ENCODE measurements around the gene PPIB.
"Not testable (repeated sequence)": the region's sequence is repeated elsewhere in the genome, so short reads cannot be mapped to it uniquely, and the experiment has no call there.

Gene PPIB

DNA sequence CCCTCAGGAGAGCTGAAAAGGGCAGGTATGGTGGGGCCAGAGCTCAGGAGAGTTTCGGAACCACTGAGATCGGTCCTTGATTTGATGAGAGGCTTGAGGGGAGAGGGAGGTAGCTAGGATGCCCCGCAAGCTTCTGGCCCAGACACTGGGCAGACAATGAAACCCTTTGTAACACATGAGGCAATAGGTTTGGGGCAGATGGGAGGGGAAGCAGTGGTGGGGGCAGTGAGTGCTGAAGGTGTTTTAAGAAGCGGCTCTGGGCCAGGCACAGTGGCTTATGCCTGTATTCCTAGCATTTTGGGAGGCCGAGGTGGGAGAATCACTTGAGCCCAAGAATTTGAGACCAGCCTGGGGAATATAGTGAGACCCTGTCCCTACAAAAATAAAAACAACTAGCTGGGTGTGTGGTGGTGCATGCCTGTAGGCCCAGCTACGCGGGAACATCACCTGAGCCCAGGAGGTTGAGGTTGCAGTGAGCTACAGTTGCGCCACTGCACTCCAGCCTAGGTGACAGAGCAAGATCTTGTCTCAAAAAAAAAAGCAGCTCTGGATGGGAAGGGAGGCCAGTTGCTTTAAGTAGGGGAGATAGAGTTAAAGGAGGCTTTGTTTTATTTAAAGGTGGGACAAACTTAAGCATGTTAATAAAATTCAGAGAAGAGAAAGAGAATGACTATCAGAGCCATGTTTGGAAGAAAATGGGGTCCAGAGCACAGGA, 20.9 kb downstream of the PPIB start:
- DNase-seq (ENCODE audit: low spot score) = no peak

DNA sequence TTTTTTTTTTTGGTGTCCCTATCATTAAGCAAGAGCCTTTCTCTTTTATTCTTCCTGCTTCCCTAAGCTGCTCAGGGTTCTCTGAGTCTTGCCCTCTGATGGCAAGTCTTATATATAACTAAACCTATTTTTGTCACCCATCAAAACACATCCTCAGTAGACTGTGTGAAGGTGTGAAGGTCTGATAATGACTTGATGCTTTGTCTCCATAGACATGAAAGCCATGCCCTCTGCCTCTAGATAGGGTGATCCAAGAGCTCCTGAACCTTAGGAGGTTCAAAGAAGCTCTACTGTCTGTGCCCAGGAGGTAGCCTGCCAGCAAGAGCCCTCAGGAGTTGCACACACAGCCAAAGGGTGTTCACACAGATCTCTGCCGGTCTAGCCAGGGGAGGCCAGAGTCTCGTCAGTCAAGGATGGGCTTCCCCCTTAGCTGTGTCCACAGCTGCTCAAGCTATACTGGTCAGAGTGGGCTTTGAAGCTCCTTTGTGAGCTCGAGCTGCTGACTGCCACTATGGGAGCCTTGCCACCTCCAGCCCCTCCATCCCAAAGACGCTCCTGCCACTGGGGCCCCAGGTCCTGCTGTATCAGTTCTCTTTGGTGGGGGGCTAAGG, 24.4 kb downstream of the PPIB start:
- DNase-seq (ENCODE audit: low spot score) = no peak

DNA sequence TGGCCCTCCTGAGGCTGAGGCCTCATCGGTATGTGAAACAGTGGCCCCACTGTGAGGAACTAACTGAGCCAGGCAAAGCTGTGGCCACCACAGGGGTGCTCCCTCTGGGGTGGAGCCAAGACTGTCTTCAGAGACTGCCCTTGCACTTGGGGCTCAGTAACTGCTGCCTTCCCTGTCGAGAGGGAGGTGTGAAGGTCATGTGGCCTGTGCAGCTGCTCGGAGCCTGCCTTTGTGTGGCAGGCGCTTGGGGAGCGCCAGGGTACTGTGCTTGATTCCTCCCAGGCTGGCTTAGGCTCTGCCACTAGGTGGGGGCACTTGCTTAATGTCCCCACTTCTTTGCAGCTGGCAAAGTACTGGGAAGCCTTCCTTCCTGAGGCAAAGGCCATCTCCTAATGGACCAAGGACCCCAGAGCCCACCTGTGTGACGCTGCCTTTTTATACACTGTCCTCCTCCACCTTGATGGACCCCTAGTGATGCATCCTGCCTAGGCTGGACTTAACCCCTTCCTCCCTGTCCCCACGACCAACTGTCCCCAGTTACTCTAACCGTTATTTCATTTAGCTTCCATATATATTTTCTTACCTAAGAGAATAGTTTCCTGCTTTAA, 25.5 kb downstream of the PPIB start:
- DNase-seq (ENCODE audit: low spot score) = no peak

DNA sequence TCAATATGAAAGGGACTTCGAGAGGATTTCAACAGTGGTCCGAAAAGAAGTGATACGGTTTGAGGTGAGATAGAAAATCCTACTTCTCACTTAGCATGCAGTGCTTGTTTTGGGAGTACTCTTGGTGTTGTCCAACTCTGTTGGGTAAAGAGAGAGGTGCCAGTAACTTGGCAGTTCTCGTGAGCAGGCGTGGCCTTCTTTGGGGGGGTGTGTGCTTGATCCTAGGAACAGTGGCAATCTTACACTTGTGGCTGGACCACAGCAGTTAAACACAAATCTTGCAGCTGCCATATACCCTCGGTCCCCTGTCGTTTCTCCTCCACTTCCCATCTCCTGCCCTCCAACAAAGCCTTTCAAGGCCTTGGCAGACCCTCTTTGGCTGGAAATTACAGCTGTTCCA, 26.5 kb downstream of the PPIB start:
- no peak for DNase-seq (ENCODE audit: low spot score)

DNA sequence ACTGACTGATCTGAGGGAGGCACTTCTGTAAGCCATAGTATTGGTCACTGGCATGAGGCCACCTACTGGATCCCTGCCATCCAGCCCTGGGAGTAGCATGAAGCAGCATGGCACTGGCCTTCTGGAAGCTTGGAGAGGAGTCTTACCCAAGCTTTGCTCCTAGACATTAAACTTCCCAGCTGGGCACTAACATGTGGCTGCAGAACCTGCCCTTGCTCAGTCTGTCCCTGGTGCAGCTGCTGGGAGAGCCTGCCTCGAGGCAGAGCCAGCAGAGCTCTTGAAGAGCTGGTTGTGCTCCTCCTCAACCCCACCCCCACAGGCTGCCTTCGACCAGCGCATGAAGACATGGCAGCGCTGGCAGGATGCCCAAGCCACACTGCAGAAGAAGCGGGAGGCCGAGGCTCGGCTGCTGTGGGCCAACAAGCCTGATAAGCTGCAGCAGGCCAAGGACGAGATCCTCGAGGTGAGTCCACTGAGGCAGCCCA, 28.4 kb downstream of the PPIB start:
- no peak for DNase-seq (ENCODE audit: low spot score)

DNA sequence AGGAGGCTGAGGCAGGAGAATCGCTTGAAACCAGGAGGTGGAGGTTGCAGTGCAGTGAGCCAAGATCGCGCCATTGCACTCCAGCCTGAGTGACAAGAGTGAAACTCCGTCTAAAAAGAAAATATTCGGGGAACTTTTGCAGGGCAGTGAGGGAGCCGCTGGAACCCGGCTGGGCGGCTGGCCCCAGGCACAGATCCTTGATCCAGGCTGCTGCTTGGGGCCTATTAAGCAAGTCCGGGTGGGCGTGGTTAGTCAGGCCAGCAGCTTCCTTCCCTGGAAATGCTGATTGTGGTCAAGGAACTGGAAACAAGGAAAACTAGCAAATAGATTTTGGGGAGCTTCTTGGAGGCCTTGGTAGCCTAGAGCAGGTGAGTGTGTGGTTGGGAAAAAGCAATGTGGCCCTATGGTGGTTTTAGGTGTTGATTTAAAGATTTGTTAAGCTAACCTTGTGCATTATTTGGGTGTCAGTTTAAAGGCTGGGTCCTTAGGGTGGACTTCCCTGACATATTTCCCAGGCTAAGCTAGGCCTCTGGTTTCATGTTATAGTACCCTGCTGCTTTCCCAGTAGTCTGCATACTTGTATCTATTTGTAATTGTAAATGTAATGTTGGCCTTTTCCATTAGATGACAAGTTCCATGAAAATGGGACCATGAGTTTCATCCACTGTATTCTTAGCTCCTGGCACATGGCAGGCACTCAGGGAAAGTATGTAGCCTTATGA, 29.0 kb downstream of the PPIB start:
- DNase-seq (ENCODE audit: low spot score) = no peak

DNA sequence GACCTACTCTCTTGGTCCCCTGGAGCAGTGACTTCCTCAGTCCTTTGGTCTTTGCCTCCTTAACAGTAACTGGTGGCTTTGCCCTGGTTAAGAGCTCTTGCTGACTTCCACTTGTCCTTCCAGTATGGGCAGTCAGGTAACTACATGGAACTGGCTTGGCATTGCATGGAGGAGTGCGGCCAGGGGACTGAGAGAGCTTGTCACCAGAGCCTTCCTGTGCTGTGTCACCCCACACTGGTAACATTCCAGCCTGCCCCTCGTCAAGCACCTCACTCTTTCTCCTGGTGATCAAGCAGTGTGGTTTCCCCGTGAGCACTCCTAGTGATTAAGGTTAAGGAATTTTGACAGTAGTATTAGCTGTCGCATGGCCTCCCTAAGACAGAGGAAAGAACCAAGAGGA, 30.6 kb downstream of the PPIB start:
- no peak for DNase-seq (ENCODE audit: low spot score)

DNA sequence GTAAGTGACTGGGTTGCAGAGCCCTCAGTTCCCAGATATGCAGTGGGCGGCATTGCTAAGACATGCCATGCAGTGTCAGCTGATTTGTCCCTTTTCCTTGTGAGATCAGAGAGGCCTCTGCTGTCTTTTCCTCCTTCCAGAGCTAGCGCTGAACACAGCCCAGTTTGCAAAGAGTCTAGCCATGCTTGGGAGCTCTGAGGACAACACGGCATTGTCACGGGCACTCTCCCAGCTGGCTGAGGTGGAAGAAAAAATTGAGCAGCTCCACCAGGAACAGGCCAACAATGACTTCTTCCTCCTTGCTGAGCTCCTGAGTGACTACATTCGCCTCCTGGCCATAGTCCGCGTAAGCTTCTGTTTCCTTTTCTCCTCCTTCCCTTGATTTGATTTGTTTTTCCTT, 31.3 kb downstream of the PPIB start:
- DNase-seq (ENCODE audit: low spot score) = no peak

DNA sequence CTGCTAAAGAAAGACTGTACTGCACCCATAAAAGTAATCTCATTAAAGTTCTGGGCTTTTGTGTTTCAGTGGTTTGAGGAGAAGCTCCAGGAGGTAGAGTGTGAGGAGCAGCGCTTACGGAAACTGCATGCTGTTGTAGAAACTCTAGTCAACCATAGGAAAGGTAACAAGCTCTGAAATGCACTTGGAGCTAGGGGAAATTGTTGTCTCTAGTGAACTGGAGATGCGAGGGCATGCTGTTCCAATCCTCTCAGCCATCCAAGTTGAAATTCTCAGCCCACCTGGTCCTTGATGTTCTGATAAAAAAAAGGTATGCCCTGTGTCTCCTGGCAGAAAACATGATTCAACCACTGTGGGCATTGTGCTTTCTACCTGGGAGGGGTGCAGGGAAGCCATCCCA, 32.7 kb downstream of the PPIB start:
- DNase-seq (ENCODE audit: low spot score) = no peak

DNA sequence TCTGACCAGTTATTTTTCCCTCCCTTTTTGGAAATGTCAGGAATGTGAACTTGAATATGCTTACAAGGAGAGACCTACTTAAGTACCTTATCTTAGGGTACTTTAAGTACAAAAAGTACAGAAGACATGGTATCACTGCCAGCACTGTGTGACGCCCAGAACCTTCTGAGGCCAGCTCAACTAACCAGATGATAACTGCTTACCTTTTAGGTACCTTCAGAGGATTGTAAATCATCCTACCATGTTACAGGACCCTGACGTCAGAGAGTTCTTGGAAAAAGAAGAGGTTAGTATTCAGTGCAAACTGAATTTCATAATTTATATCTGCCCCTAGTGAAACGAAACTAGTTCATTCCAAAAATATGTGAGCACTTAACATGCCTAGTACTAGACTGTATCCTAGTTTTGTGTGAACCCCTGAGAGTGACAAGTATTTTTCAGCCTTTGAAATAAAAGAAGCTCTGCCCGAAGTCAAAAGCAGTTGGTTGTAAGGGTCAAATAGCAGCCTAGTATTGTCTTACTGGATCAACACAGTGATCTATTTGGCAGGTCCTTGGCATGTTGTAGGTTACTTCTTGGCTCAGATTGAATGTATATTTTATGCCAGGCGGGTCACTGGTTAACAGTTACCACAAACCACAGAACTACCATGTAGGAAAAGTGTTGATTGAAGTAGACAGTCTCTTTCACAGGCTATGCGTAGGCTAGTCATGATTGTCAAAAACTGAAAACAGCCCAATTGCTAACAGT, 35.1 kb downstream of the PPIB start:
- no peak for DNase-seq (ENCODE audit: low spot score)

DNA sequence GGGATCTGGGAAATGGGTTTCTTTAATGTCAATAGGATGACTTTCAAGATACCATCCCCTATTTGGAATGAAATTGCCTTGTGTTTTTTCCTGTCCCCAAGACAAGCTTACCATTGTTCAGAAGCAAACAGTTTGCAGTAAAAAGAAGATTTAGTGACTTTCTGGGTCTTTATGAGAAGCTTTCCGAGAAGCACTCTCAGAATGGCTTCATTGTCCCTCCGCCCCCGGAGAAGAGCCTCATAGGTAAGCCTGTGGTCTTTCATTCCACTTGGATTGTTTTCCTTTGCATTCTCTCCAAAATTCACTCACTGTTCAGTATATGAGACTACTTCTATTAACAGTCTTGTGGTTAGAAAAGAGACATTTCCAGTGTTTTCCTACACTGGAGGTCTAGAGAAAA, 36.8 kb downstream of the PPIB start:
- DNase-seq (ENCODE audit: low spot score) = no peak

DNA sequence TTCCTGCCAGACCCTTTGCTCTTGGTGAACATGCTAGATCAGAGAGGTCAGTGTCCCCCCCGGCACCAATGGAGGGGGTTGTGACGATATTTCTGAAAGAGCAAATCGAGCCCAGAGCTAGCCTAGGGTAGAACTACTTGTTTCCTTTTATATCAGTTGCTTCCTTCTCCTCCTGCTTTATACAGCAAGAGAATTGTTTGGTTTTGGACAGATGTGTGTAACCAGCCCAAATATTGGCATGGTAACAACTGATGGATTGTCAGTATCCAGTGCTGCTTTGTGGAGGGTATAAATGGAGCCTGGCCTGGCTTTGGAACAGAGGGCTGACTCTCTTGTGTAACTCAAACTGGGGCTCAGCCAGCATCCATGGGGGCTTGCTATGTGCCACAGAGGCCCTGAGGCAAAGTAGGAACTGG, 39.9 kb downstream of the PPIB start:
- no peak for DNase-seq (ENCODE audit: low spot score)

DNA sequence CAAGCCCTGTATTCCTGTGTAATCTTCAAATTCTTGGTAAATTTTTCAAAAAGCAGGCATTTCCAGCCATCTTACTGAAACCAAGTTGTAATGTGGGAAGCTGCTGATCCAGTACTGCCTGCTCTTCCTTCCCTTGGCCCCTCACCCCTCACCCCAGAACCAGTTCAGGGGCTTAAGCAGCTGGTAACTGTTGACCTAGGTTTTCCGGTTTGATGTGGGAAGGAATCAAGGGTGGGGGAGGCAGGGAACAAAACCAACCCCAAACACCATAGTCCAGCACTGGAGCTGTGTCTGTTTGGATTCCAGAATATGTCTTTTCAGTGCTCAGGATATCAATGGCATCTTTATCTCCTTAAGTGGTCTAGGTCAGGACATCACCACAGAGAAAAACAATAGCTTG, 40.4 kb downstream of the PPIB start:
- DNase-seq (ENCODE audit: low spot score) = no peak

DNA sequence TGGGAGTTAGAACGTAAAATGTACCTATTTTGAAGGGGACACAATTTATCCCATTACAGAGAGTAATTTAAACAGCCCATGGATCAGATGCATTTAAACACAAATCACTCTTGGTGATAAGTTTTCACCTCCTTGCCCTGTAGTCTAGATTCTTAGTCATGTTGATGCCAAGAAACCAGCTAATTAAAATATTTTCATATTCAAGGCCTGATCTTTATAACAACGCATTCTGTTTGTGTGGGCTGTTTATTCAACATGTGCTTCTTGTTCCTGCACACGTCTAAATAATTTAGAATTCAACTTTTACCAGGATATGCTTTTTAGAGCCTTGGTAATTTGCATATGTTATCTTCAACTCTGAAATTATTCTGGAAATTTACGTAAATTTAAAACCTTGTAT, 41.2 kb downstream of the PPIB start:
- DNase-seq (ENCODE audit: low spot score) = no peak

DNA sequence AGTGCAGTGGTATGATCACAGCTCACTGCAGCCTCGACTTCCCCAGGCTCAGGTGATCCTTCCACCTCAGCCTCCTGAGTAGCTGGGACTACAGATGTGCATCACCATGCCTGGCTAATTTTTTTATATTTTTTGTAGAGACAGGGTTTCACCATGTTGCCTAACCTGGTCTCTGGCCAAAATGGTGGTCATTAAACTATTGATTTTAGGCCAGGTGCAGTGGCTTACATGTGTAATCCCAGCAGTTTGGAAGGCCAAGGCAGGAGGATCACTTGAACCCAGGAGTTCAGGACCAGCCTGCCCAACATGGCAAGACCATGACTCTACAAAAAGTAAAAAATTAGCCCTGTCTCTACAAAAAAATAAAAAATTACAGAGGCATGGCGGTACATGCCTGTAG, 42.5 kb downstream of the PPIB start:
- not testable (repeated sequence) for DNase-seq (ENCODE audit: low spot score)

DNA sequence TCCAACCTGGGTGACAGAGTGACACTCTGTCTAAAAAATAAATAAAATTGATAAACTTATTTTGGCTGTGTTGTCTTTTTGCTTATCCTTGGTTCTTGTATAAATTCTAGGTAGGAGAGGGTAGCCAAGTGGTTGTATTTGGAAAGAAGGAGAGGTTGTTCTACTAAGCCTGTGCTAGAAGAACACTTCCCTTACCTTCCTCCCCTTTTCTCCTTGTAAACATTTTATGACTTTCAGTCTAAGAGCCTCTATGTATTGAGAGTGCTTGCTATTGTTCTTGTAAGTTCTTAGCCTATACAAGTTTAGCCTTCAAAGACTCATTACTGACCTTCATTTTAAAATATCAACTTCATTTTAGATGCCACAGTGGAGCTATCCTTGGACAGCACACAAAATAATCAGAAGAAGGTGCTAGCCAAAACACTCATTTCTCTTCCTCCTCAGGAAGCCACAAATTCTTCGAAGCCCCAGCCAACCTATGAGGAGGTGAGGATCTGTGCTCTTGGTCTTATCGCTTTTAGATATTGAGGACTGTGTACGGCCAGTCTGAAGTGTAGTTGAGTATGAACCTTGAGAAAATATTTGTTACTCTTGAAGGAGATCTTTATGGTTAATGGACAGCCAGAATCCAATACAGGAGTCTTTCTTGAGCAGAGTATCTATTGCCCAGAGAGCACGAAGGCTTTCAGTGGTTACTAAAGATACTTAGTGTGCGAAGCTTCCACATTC, 44.9 kb downstream of the PPIB start:
- no peak for DNase-seq (ENCODE audit: low spot score)

DNA sequence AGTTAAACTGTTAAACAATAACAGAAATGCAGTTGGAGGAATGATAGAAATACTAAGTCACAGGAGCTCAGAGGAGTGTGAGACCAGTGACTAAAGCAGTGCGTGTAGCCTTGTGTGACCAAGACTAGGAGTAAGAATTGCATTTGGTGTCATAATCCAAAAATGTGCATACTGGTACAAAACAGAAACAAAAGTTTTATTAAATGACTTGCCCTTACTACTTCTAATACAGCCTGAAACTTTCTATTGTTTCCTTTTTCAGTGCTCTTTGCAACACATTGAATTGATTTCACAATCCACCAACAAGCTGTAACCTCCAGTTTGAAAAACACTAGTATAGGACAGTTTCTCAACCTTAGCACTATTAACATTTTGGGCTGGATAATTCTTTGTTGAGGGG, 49.9 kb downstream of the PPIB start:
- no peak for DNase-seq (ENCODE audit: low spot score)

DNA sequence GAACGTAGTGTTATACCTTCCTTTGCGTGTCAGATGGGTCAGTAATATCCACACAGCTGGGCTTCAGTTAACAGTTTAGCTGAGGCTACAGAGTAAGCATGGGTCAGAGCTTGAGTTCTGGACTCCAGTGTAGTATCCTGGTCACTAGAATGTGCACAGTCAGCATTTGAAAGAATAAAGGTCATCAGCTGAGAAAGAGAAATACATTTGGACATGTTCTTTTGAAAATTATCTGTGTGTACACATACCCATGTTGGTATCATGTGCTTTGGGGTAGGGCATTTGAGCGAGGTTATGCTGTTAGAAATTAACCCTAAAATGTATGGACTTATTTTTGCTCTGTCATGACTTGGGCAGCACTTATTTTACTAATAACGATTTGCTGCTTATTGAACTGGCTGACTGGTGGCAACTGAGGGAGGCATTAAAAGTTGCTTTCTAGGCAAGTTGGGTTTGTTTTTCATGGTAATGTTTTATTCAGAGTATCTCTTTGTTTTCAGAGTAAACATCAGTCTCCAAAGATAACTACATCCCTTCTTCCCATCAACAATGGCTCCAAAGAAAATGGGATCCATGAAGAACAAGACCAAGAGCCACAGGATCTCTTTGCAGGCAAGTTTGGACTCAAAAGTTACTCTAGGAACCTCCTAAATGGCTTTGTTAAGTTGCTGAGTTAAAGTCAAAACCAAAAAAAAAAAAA, 50.6 kb downstream of the PPIB start:
- DNase-seq (ENCODE audit: low spot score) = no peak

DNA sequence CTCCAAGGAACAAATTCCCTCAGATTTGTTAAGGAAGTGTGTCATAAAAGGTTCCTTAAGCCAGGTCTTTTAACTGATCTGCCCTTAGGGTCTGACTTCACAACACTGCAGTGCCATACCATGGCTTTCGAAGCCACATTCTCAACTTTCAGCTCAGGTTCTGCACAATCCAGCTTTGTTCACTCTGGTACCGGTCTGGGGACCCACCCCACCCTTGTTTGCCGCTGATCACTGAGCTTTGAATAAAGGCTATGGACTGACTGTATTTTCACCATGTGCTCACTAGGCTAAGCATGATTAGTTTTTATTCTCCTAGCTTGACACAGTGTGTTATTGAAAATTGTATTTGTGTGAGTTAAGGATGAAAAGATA, 51.2 kb downstream of the PPIB start:
- no peak for DNase-seq (ENCODE audit: low spot score)

DNA sequence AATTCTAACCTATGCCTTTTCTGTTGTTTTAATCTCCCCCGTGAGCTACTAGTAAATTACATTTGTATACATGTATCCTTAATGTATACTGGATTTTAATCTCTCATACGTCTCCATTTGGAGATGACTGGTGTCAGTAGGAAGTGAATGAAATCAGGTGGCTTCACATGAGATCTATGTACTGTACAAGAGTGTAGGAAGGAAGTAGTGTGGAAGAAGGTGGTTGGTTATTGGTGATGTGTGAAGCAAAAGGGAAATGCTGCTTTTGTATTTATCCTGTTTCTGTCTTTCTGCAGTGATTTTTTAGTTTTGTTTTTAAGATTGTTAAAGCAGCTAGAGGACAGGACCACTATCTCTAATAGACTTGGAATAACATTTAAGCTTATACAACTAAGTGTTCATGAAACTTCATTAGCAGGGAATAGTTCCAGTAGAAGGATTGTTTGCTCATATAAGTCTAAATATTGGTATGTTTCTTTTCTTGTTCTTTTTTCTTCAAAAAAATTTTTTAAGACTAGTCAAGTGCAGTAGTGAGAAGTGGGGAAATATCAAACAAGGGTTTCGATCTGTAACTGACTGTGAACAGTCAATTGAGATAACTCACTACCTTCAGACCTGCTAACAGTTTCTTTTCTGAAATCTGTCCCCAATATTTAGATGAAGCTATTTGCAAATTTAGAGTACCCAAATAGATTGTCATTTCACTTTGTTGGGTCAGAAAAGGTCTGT, 51.7 kb downstream of the PPIB start:
- no peak for DNase-seq (ENCODE audit: low spot score)
